GM11168 (cell line): ENCODE measurements around the gene LRRTM1.

Experiments used
- in situ Hi-C: fragments of 300-500 bp; cut with MboI; formaldehyde crosslinking; loops from one replicate; pipeline ENCODE4 v1.12.0; 2022; ENCODE audit warnings: low sequenced_read_pairs; ENCODE audit not compliant: unreplicated experiment

The LRRTM1 gene

GRCh38 chr2:80252294-80252986 lies 52.1 kb downstream of the LRRTM1 start:
- in situ Hi-C loops, result no loop called here
